Type B pancreatic cell (in vitro differentiated cells): Measurements from ENCODE around the gene IL18R1. TPM values are rescaled to one million over a fixed set of nuclear protein-coding genes. Genes with fewer than 3 reads are reported as not detected.

Source experiments
- DNase-seq: peaks from one replicate; pipeline ENCODE4 v3.0.0; 2021; ENCODE audit warnings: mixed read lengths; ENCODE audit not compliant: unreplicated experiment; ENCODE audit errors: extremely low spot score
- H3K27ac Mint-ChIP-seq: 2 replicates; pipeline ENCODE4 v1.8.0; 2021; ENCODE audit warnings: mild to moderate bottlenecking, mixed read lengths
- H3K27me3 Mint-ChIP-seq: 2 replicates; pipeline ENCODE4 v1.8.0; 2021; ENCODE audit warnings: mixed read lengths
- H3K36me3 Mint-ChIP-seq: 2 replicates; pipeline ENCODE4 v1.8.0; 2021; ENCODE audit warnings: mixed read lengths
- H3K4me1 Mint-ChIP-seq: one replicate; pipeline ENCODE4 v1.8.0; 2021; ENCODE audit warnings: mixed read lengths; ENCODE audit not compliant: unreplicated experiment
- H3K4me3 Mint-ChIP-seq: 2 replicates; pipeline ENCODE4 v1.8.0; 2021; ENCODE audit warnings: mild to moderate bottlenecking, mixed read lengths
- H3K9me3 Mint-ChIP-seq: 2 replicates; pipeline ENCODE4 v1.8.0; 2021; ENCODE audit warnings: mixed read lengths
- total RNA-seq: library from RNA; stranded (reverse); gene quantifications from 2 replicates; pipeline ENCODE4 v1.2.1, GENCODE V29; 2021; ENCODE audit warnings: low replicate concordance
- TF ChIP-seq, protein P1 (sequence below): fragments of 200-600 bp; sonication (generic); conservative IDR thresholded peaks from 2 replicates; pipeline ENCODE4 v1.5.0; 2021; ENCODE audit warnings: antibody characterized with exemption, mild to moderate bottlenecking

Gene IL18R1
- total RNA-seq, 1 donor from 2014 or later, result 5.8 TPM

DNA sequence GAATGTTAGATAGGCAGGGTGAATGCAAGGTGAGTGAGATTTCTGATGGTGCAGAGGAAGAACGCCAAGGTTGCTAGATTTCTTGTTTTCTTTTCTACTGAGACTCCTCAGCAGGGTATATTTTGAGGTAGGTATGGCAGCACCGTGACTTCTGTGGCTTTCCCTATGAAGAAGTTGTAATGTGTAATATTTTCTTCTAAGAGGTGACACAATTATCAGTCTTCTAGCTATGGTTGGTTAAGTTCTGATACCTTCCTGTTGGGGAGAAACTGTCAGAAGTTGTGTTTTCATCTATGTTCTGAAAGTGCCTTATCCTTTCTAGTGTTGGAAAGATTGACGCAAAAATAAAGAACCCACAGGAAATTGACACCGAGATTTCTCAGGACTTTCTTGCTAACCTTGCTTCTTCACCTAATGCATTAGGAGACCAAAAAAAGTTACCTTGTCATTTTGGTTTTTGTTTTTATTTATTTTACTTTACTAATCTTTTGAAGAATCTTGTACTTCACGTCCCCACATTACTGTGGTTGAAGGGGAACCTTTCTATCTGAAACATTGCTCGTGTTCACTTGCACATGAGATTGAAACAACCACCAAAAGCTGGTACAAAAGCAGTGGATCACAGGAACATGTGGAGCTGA lies 11.9 kb downstream of the IL18R1 start:
- H3K4me3 Mint-ChIP-seq, result no peak overlapping the region
- no peaks in the 10 kb centered on the region for H3K4me1 Mint-ChIP-seq
- peaks cover 9% of the 10 kb centered on the region for H3K36me3 Mint-ChIP-seq
- no peaks in the 10 kb centered on the region for H3K27me3 Mint-ChIP-seq
- H3K27ac Mint-ChIP-seq, result no peak overlapping the region
- DNase-seq, result no peak
- H3K9me3 Mint-ChIP-seq, result peaks cover 5% of the 10 kb centered on the region
- TF ChIP-seq, protein P1, sequence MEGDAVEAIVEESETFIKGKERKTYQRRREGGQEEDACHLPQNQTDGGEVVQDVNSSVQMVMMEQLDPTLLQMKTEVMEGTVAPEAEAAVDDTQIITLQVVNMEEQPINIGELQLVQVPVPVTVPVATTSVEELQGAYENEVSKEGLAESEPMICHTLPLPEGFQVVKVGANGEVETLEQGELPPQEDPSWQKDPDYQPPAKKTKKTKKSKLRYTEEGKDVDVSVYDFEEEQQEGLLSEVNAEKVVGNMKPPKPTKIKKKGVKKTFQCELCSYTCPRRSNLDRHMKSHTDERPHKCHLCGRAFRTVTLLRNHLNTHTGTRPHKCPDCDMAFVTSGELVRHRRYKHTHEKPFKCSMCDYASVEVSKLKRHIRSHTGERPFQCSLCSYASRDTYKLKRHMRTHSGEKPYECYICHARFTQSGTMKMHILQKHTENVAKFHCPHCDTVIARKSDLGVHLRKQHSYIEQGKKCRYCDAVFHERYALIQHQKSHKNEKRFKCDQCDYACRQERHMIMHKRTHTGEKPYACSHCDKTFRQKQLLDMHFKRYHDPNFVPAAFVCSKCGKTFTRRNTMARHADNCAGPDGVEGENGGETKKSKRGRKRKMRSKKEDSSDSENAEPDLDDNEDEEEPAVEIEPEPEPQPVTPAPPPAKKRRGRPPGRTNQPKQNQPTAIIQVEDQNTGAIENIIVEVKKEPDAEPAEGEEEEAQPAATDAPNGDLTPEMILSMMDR, result no peak

DNA sequence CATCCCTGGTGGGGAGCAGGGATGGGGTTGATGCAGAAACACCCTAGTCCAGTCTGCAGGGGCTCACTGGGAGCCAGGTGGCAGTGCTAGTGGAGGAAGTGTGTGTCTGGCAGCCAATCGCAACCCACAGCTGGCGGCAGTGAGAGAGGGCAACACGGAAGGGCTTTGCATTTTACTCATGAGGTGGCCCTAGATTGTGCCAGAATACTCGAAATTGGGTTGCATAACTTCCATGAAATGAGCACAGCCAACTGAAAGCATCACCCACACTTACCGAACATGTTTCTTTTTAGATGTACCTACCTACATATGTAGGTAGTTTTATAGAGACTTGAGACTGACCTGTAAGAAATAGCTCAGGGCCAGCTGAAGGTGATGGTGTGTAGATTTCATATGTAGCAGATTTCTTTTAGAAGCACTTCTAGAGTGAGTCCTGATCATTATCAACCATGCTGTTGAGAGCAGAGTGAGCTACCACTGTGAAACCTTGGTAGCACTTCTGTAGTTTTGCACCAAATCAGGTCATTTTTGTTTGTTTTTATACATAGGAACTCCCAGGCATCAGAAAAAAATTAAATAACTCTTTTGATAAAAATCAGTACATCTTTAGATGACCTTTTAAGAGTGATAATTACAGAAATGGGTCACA lies 13.0 kb downstream of the IL18R1 start:
- Mint-ChIP-seq H3K36me3 (peaks cover 9% of the 10 kb centered on the region), H3K9me3 (peaks cover 5% of the 10 kb centered on the region), H3K27ac (no peak overlapping the region), H3K27me3 (no peaks in the 10 kb centered on the region), H3K4me3 (no peak overlapping the region), H3K4me1 (no peaks in the 10 kb centered on the region)
- DNase-seq, result no peak
- TF ChIP-seq, protein P1, result no peak

GRCh38 chr2:102369866-102370265 lies 14.3 kb downstream of the IL18R1 start:
- Mint-ChIP-seq H3K9me3 (peaks cover 5% of the 10 kb centered on the region), H3K27me3 (no peaks in the 10 kb centered on the region), H3K27ac (no peak overlapping the region), H3K36me3 (peaks cover 9% of the 10 kb centered on the region), H3K4me1 (no peaks in the 10 kb centered on the region), H3K4me3 (no peak overlapping the region)
- no peak for DNase-seq
- TF ChIP-seq, protein P1, result no peak

- Mint-ChIP-seq H3K9me3 (no peaks in the 10 kb centered on the region), H3K36me3 (no peaks in the 10 kb centered on the region), H3K4me1 (no peaks in the 10 kb centered on the region), H3K27me3 (peaks cover 14% of the 10 kb centered on the region), H3K4me3 (no peak overlapping the region), H3K27ac (no peak overlapping the region)
- TF ChIP-seq, protein P1, result no peak
- DNase-seq, result no peak
Measured at GRCh38 chr2:102376052-102376591, 20.5 kb downstream of the IL18R1 start.

GRCh38 chr2:102383722-102384121 lies 28.1 kb downstream of the IL18R1 start:
- TF ChIP-seq, protein P1, result no peak
- Mint-ChIP-seq H3K4me1 (no peaks in the 10 kb centered on the region), H3K9me3 (peaks cover 12% of the 10 kb centered on the region)

More at GRCh38 chr2:102383722-102384121, 28.1 kb downstream of the IL18R1 start:
- Mint-ChIP-seq H3K27ac (no peak overlapping the region), H3K27me3 (peaks cover 4% of the 10 kb centered on the region), H3K36me3 (no peaks in the 10 kb centered on the region), H3K4me3 (no peak overlapping the region)
- DNase-seq, result no peak
